H9 (cell line): ENCODE results near the gene POU6F2. TPM values are rescaled to one million over a fixed set of nuclear protein-coding genes. Genes with fewer than 3 reads are reported as not detected.

Experiments used
- DNase-seq: peaks from one replicate; pipeline ENCODE4 v3.0.0-alpha.2; 2017
- H2AFZ ChIP-seq: one replicate; pipeline ENCODE4 v1.6.1; 2013; ENCODE audit warnings: mild to moderate bottlenecking, low read length, control low read depth, moderate library complexity
- H2AK5ac ChIP-seq: 2 replicates; pipeline ENCODE4 v1.6.1; 2013; ENCODE audit warnings: low read length, control low read depth, mixed read lengths; ENCODE audit not compliant: insufficient read length
- H2BK120ac ChIP-seq: one replicate; pipeline ENCODE4 v1.6.1; 2013; ENCODE audit warnings: low read depth, mild to moderate bottlenecking, low read length, control low read depth, inconsistent platforms; ENCODE audit not compliant: poor library complexity, severe bottlenecking
- H2BK12ac ChIP-seq: 2 replicates; pipeline ENCODE4 v1.6.1; 2013; ENCODE audit warnings: low read length, control low read depth, mixed read lengths, low read depth; ENCODE audit not compliant: insufficient read length
- H2BK15ac ChIP-seq: 2 replicates; pipeline ENCODE4 v1.6.1; 2013; ENCODE audit warnings: low read depth, low read length, control low read depth
- H2BK20ac ChIP-seq: one replicate; pipeline ENCODE4 v1.6.1; 2013; ENCODE audit warnings: low read depth, mild to moderate bottlenecking, low read length, control low read depth, inconsistent platforms; ENCODE audit not compliant: poor library complexity, severe bottlenecking
- H2BK5ac ChIP-seq: 2 replicates; pipeline ENCODE4 v1.6.1; 2013; ENCODE audit warnings: low read length, control low read depth, mixed read lengths; ENCODE audit not compliant: insufficient read length
- H3K14ac ChIP-seq: 2 replicates; pipeline ENCODE4 v1.6.1; 2013; ENCODE audit warnings: low read length, control low read depth; ENCODE audit not compliant: insufficient read depth
- H3K18ac ChIP-seq: 2 replicates; pipeline ENCODE4 v1.6.1; 2013; ENCODE audit warnings: low read depth, mild to moderate bottlenecking, mixed read lengths, low read length, control low read depth; ENCODE audit not compliant: insufficient read length
- H3K23ac ChIP-seq: 2 replicates; pipeline ENCODE4 v1.6.1; 2013; ENCODE audit warnings: low read length, control low read depth, mixed read lengths, low read depth; ENCODE audit not compliant: insufficient read length
- H3K23me2 ChIP-seq: 2 replicates; pipeline ENCODE4 v1.6.1; 2013; ENCODE audit warnings: low read depth, mild to moderate bottlenecking, mixed read lengths, low read length, control low read depth; ENCODE audit not compliant: insufficient read length, poor library complexity, severe bottlenecking
- H3K27ac ChIP-seq: 2 replicates; pipeline ENCODE4 v1.5.1; 2013; ENCODE audit warnings: low read length, control low read depth, mixed read lengths, low read depth; ENCODE audit not compliant: insufficient read length
- H3K27me3 ChIP-seq: 2 replicates; pipeline ENCODE4 v1.6.1; 2013; ENCODE audit warnings: low read length, control low read depth, inconsistent platforms; ENCODE audit not compliant: insufficient read depth
- H3K4ac ChIP-seq: 2 replicates; pipeline ENCODE4 v1.6.1; 2013; ENCODE audit warnings: low read depth, mild to moderate bottlenecking, control low read depth, inconsistent platforms, low read length, moderate library complexity
- H3K4me1 ChIP-seq: 2 replicates; pipeline ENCODE4 v1.6.1; 2013; ENCODE audit warnings: low read length, control low read depth, inconsistent platforms; ENCODE audit not compliant: insufficient read depth
- H3K4me2 ChIP-seq: 2 replicates; pipeline ENCODE4 v1.6.1; 2013; ENCODE audit warnings: low read length, control low read depth, mixed read lengths; ENCODE audit not compliant: insufficient read length, insufficient read depth
- H3K56ac ChIP-seq: 2 replicates; pipeline ENCODE4 v1.6.1; 2013; ENCODE audit warnings: low read depth, mild to moderate bottlenecking, mixed read lengths, low read length, control low read depth; ENCODE audit not compliant: insufficient read length
- H3K79me1 ChIP-seq: 2 replicates; pipeline ENCODE4 v1.6.1; 2013; ENCODE audit warnings: low read depth, mild to moderate bottlenecking, moderate library complexity, low read length, control low read depth, inconsistent platforms; ENCODE audit not compliant: insufficient read depth, poor library complexity, severe bottlenecking
- H3K79me2 ChIP-seq: 2 replicates; pipeline ENCODE4 v1.6.1; 2013; ENCODE audit warnings: low read length, control low read depth, inconsistent platforms; ENCODE audit not compliant: insufficient read depth
- H3K9ac ChIP-seq: 2 replicates; pipeline ENCODE4 v1.6.1; 2013; ENCODE audit warnings: low read length, control low read depth, mixed read lengths; ENCODE audit not compliant: insufficient read length; ENCODE audit errors: extremely low read depth
- H3K9me3 ChIP-seq: one replicate; pipeline ENCODE4 v1.6.1; 2013; ENCODE audit warnings: low read depth, low read length, inconsistent platforms; ENCODE audit not compliant: control insufficient read depth
- H3T11ph ChIP-seq: one replicate; pipeline ENCODE4 v1.6.1; 2013; ENCODE audit warnings: mild to moderate bottlenecking, low read length, control low read depth, inconsistent platforms
- H4K20me1 ChIP-seq: one replicate; pipeline ENCODE4 v1.6.1; 2013; ENCODE audit not compliant: control insufficient read depth, insufficient read length, insufficient read depth
- H4K5ac ChIP-seq: 2 replicates; pipeline ENCODE4 v1.6.1; 2013; ENCODE audit warnings: low read depth, mild to moderate bottlenecking, mixed read lengths, low read length, control low read depth; ENCODE audit not compliant: insufficient read length
- H4K8ac ChIP-seq: replicated peaks from 2 replicates; pipeline ENCODE4 v1.6.1; 2013; ENCODE audit warnings: low read length, control low read depth, mixed read lengths, low read depth; ENCODE audit not compliant: insufficient read length
- H4K91ac ChIP-seq: 2 replicates; pipeline ENCODE4 v1.6.1; 2013; ENCODE audit warnings: low read depth, mild to moderate bottlenecking, moderate library complexity, mixed read lengths, low read length, control low read depth; ENCODE audit not compliant: insufficient read length
- H3K27ac Mint-ChIP-seq, 3 experiments: 2 replicates in 2 of 3; 3 replicates in 1 of 3; pipeline ENCODE4 v1.8.0; 2020 to 2021; ENCODE audit warnings: mixed read lengths in 3 of 3, mild to moderate bottlenecking in 1 of 3, moderate library complexity in 1 of 3
- H3K27me3 Mint-ChIP-seq: 2 replicates; pipeline ENCODE4 v1.8.0; 2021; ENCODE audit warnings: low read depth, mild to moderate bottlenecking, moderate library complexity, mixed read lengths
- H3K36me3 Mint-ChIP-seq, 3 experiments: 2 replicates in 2 of 3; 3 replicates in 1 of 3; pipeline ENCODE4 v1.8.0; 2020 to 2021; ENCODE audit warnings: low read depth in 3 of 3, mixed read lengths in 3 of 3; ENCODE audit not compliant: insufficient read depth in 1 of 3
- H3K4me1 Mint-ChIP-seq, 2 experiments: 2 replicates each; pipeline ENCODE4 v1.8.0; 2020; ENCODE audit warnings: mixed read lengths in 2 of 2
- H3K4me3 Mint-ChIP-seq, 2 experiments: 2 replicates in 1 of 2; 3 replicates in 1 of 2; pipeline ENCODE4 v1.8.0; 2020 to 2021; ENCODE audit warnings: mild to moderate bottlenecking in 2 of 2, mixed read lengths in 2 of 2, moderate library complexity in 1 of 2
- H3K9me3 Mint-ChIP-seq, 2 experiments: 2 replicates in 1 of 2; 3 replicates in 1 of 2; pipeline ENCODE4 v1.8.0; 2020; ENCODE audit warnings: mild to moderate bottlenecking in 2 of 2, mixed read lengths in 2 of 2, moderate library complexity in 1 of 2
- CTCF ChIP-seq: fragments of 200-600 bp; sonication (generic); conservative IDR thresholded peaks from 3 replicates; pipeline ENCODE4 v1.8.0; 2021; ENCODE audit warnings: antibody characterized with exemption, mild to moderate bottlenecking
- WGBS: extraction: QIAGEN DNeasy Blood & Tissue Kit; methylation state at CpG from one replicate; pipeline ENCODE4 v1.1.7; 2013; ENCODE audit warnings: missing lambda C conversion rate, low lambda C conversion rate, mixed read lengths; ENCODE audit not compliant: insufficient read length; ENCODE audit errors: extremely low coverage; 5-methylcytosine and 5-hydroxymethylcytosine counted together
- total RNA-seq: library from RNA; stranded (reverse); gene quantifications from 2 replicates; pipeline ENCODE4 v1.2.1, GENCODE V29; 2021

The POU6F2 gene
- total RNA-seq, 1 experiment from 2014 or later = 1.9 TPM

- no peak overlapping the region for H3K4me3 Mint-ChIP-seq
- no peak overlapping the region for H3K27ac Mint-ChIP-seq
- H3K36me3 Mint-ChIP-seq = peaks cover 0 to 3% (median 0%) of the 10 kb centered on the region in 3 experiments; a peak in 2 of 7 replicates
- Histone ChIP-seq H3K9ac (no peak overlapping the region), H3K23me2 (no peaks in the 10 kb centered on the region), H3K27ac (no peak overlapping the region), H2BK5ac (no peak overlapping the region), H2BK12ac (no peak overlapping the region), H3K79me2 (no peaks in the 10 kb centered on the region), H3K4ac (no peak overlapping the region), H3K79me1 (no peaks in the 10 kb centered on the region), H2BK20ac (no peak overlapping the region), H3K14ac (no peak overlapping the region), H2AK5ac (no peak overlapping the region), H3K56ac (no peak overlapping the region), H2BK15ac (no peak overlapping the region), H4K5ac (no peak overlapping the region), H2BK120ac (no peak overlapping the region), H4K20me1 (no peaks in the 10 kb centered on the region), H4K8ac (no peak overlapping the region), H2AFZ (no peak overlapping the region), H3K9me3 (no peaks in the 10 kb centered on the region), H3K18ac (no peak overlapping the region), H3K23ac (no peak overlapping the region), H3K4me1 (no peaks in the 10 kb centered on the region), H4K91ac (no peak overlapping the region), H3K4me2 (no peak overlapping the region), H3T11ph (no peak overlapping the region), H3K27me3 (no peaks in the 10 kb centered on the region)
- DNase-seq = no peak
- no peaks in the 10 kb centered on the region; a peak in 2 of 5 replicates for H3K9me3 Mint-ChIP-seq
- WGBS = no CpG with 5 or more reads among the region's 1 CpG
- H3K27me3 Mint-ChIP-seq = no peaks in the 10 kb centered on the region
- TF ChIP-seq CTCF = no peak
- H3K4me1 Mint-ChIP-seq = peaks cover 11 to 24% of the 10 kb centered on the region in 2 experiments
These were observed 455.8 kb downstream of the POU6F2 start for GRCh38 chr7:39433550-39433949.
